Urothelium cell line (cell line): ENCODE results near the gene COQ2.
"Not testable (repeated sequence)": the region's sequence is repeated elsewhere in the genome, so short reads cannot be mapped to it uniquely, and the experiment has no call there.

Source experiments
- DNase-seq: peaks from one replicate; pipeline ENCODE4 v3.0.0; 2011; ENCODE audit warnings: low spot score, mixed read lengths
- FAIRE-seq: peaks from 2 replicates; lab custom pipeline; 2011; peaks lifted over from hg19 to GRCh38; lab: Jason Lieb, UNC

The COQ2 gene

DNA sequence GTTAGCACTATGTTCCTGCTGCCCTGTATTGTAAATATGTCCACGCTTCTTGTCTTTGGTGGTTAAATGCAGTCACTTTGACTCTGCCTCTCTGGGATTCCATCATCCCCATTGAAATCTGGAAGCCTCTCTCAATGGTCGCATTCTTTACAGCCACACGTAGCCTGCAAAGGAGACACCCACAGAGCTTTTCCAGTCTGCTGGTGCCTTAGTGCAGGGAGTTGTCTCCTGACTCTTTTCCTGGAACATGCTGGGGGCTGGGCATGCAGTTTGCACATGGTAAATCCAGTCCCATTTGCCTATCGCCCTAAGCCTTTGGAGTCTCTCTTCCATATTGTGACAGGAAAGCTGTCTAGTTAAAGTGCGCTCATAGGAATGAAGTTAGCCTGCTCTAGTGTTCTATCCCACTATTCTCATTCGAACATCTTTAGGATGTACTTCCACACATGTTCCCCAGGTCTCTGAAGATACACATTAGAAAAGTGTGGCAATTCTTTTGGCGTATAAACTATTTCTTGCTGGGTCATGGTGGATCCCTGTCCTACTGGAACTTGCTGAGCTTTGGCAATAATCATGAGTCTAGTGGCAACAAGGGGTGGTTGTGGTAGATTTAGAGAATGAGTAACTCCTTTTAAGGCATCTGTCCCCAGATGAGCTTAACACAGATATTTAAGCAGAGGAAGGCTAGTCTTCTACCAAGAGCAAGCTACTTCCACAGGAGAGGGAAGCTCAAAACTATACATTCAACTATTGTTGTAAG lies 33.7 kb downstream of the COQ2 start:
- DNase-seq (no peak), FAIRE-seq (no peak)

DNA sequence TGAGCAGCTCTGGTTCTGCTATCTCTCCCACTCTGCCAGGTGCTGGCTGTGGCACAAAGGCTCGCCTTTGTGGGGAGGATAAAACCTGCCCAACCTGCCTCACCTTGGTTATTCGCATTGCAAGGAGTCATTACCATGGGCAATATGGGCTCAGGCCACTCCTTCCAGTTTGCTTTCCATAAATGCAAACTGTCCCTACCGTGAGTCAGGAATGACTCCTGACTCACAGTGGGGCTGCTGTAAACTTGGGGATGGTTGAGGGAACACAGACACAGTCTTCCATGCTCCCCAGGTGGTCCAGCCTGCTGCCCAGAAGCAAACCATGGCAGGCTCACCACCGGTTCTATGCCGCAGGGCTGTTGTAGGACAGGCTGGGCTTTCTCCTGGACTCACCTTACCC lies 36.1 kb downstream of the COQ2 start:
- no peak for DNase-seq
- no peak for FAIRE-seq

DNA sequence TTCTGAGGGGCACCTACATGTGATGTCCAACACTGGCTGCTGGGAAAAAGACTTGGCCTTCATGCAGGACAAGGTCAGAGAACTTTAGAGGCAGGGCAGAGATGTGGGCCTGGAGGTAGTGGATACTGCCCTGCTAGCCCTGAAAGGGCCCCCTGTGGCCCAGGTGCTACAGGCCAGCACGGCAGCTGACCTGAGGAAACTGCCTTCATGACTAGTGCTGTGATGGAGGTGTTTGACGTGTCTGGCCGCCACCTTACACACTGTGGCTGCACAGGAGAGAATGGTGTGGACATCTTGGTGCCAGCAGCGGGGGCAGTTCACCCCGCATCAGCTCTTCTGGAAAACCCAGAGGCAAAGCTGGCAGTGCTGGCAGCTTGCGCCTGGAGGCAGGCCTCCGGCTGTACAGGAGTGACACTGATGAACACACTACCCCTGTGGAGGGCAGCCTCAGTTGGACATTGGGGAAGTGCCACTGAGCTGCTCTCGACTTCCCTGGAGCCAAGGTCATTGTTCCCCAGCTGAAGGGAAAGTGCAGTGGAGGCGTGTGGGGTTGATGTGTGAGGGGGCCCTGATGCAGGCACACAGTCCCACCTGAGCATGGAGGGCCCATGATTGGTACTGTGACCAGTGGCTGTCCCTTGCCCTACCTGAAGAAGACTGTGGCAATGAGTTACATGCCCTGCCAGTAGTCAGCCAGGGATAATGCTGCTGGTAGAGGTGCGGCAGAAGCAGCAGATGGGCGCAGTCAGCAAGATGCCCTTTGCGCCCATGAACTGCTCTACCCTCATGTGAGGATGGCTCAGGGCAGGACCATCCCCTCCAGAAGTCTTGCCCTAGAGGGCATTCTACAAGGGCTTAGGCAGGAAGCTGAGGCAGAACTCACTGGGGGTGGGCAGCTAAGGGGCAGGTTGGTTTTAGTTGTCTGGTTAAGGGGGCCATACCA lies 36.9 kb downstream of the COQ2 start:
- FAIRE-seq (no peak), DNase-seq (no peak)

DNA sequence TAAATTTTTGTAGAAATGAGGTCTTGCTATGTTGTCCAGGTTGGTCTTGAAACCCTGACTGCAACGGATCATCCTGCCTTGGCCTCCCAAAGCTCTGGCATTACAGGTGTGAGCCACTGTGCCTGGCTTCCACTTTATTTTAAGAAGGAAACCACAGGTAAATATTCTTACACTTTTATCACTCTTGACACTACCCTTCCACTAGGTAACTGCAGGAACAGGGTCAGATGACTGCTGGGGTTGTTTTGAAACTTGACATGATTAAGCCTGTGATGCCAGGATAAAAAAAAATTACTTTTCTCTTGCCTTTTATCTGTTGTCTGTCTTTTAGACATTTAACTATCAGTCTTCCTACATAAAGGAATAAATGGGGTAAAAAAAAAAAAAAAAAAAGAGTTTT lies 43.5 kb downstream of the COQ2 start:
- DNase-seq, result no peak
- no peak for FAIRE-seq

- no peak for FAIRE-seq
- no peak for DNase-seq
These were observed 44.2 kb downstream of the COQ2 start for GRCh38 chr4:83240379-83240875.

GRCh38 chr4:83238393-83239248 lies 46.0 kb downstream of the COQ2 start:
- DNase-seq, result no peak

DNA sequence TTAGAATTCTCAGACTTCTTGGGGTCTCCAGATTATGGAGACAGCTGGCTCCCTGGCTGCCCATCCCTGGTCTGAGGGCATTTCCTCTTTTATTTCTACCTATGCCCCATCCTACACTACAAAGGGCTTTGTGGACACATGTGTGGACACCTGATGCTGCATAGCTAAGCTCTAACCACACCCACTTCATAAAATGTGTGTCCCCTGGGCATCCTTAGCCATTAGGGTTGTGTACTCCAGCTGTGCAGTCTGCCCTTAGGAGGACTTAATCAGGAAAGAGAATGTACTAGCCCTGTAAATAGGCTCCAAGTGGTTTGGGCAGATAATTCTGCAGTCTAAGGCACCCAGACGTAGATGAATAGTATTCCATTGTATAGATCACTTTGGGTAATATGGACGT lies 47.0 kb downstream of the COQ2 start:
- DNase-seq (no peak), FAIRE-seq (no peak)

More at GRCh38 chr4:83238393-83239248, 46.0 kb downstream of the COQ2 start:
- no peak for FAIRE-seq

- FAIRE-seq, DNase-seq: not testable (repeated sequence)
These were observed 48.9 kb downstream of the COQ2 start for GRCh38 chr4:83235645-83236133.

DNA sequence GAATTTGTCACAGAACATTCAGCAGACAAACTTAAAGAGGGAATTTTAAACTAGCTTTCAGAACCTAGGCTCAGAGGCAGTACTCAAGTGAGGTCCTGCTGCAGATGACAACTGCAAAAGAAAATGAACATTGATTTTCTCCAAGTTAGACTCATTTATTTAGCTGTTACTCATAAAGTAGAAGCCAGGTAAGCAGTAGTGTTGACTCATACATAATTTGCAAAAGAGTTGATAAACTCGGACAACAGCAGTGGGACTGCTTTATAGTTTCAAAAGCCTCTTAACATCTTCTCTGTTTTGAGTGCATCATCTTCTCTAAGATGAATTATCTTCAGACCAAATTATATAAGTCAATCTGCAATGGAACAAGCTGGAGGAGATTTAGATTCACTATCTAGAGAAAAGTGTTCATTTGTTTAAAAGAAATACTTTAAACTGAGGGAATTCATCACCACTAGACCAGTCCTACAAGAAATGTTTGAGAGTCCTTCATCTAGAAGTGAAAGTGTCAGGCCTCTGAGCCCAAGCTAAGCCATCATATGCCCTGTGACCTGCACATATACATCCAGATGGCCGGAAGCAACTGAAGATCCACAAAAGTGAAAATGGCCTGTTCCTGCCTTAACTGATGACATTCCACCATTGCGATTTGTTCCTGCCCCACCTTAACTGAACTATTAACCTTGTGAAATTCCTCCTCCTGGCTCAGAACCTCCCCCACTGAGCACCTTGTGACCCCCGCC lies 49.5 kb downstream of the COQ2 start:
- FAIRE-seq (no peak), DNase-seq (no peak)

- not testable (repeated sequence) for FAIRE-seq, DNase-seq
These were observed 50.2 kb downstream of the COQ2 start for GRCh38 chr4:83234387-83234786.

DNA sequence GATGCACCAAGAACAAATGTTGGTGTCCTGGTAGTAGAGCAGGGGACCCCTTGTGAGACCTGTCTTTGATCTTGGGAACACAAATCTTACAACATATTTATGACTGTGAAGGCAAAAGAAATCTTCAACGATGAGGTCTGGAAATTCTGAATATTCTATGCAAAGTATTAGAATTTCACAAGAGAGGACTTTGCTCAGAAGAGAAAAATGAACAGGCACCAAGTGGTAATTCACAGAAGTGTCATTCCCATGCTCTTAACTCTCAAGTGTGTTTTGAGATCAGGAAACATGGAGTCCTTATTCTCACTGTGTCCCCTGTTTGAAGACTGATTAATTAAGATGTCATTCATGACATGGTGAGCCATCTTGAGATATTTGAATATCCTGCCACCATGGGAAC lies 52.5 kb downstream of the COQ2 start:
- DNase-seq (no peak), FAIRE-seq (no peak)

- no peak for DNase-seq
- FAIRE-seq, result no peak
These were observed 53.0 kb downstream of the COQ2 start for GRCh38 chr4:83231620-83232076.

GRCh38 chr4:83230928-83231327 lies 53.7 kb downstream of the COQ2 start:
- DNase-seq (no peak), FAIRE-seq (no peak)

DNA sequence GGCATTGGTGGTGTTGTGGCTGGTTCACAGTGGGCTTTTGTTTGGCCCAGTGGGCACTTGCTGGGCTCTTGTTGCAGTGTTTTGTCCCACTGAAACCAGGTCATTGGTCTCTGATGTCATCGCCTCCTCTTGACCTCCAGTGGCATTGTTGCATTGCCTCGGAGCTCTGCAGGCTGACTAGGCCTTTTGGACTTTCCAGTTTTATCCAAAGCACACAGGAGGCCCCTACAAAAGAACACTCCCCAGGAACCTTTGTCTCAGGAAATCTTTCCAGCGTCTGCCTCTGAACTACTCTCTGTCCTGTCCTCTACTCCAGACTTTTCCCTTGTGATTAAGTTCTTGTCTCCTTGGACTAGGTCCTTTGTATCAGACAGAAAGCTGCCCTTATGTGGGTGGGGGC lies 54.8 kb downstream of the COQ2 start:
- DNase-seq (no peak), FAIRE-seq (no peak)

- DNase-seq (no peak), FAIRE-seq (no peak)
These were observed 56.4 kb downstream of the COQ2 start for GRCh38 chr4:83228231-83228630.

- no peak for FAIRE-seq
- no peak for DNase-seq
These were observed 59.9 kb downstream of the COQ2 start for GRCh38 chr4:83224502-83225197.

- no peak for FAIRE-seq
- DNase-seq, result no peak
These were observed 60.8 kb downstream of the COQ2 start for GRCh38 chr4:83223781-83224180.

- FAIRE-seq, result no peak
These were observed 62.6 kb downstream of the COQ2 start for GRCh38 chr4:83221897-83222441.

More at GRCh38 chr4:83221897-83222441, 62.6 kb downstream of the COQ2 start:
- DNase-seq, result no peak
